Kidney (tissue), 14 donors: Measurements from ENCODE around the gene GALR3. TPM values are rescaled to one million over a fixed set of nuclear protein-coding genes. Genes with fewer than 3 reads are reported as not detected.

Experiments used
- DNase-seq, 5 donors: peaks; one replicate each; pipeline ENCODE4 v3.0.0-alpha.2; 2013 to 2020
- FAIRE-seq: peaks from 2 replicates; lab custom pipeline; 2012; peaks lifted over from hg19 to GRCh38; lab: Jason Lieb, UNC
- H3K27ac ChIP-seq, 2 donors: one replicate each; pipeline ENCODE4 v1.7.0; 2013; ENCODE audit warnings: low read depth in 2 of 2, low read length in 2 of 2, inconsistent platforms in 1 of 2
- H3K27me3 ChIP-seq: one replicate; pipeline ENCODE4 v1.7.1; 2013; ENCODE audit warnings: low read length, inconsistent platforms; ENCODE audit not compliant: control insufficient read depth, insufficient read depth
- H3K36me3 ChIP-seq, 3 donors: one replicate each; pipeline versions ENCODE4 v1.7.0 to v1.7.1; 2013; ENCODE audit warnings: low read length in 3 of 3, control low read depth in 1 of 3, inconsistent platforms in 1 of 3; ENCODE audit not compliant: insufficient read depth in 3 of 3, control insufficient read depth in 2 of 3
- H3K4me1 ChIP-seq, 3 donors: one replicate each; pipeline versions ENCODE4 v1.7.0 to v1.7.1; 2013; ENCODE audit warnings: low read length in 3 of 3, inconsistent platforms in 1 of 3, low read depth in 1 of 3; ENCODE audit not compliant: control insufficient read depth in 2 of 3, insufficient read depth in 2 of 3
- H3K4me3 ChIP-seq, 3 donors: one replicate each; pipeline versions ENCODE4 v1.7.0 to v1.8.1; 2013; ENCODE audit warnings: low read length in 3 of 3, control low read depth in 1 of 3, inconsistent platforms in 1 of 3
- H3K9ac ChIP-seq, 3 donors: one replicate each; pipeline versions ENCODE4 v1.7.0 to v1.7.1; 2013; ENCODE audit warnings: low read length in 3 of 3, control low read depth in 1 of 3, inconsistent platforms in 1 of 3
- H3K9me3 ChIP-seq, 3 donors: one replicate each; pipeline versions ENCODE4 v1.7.0 to v1.7.1; 2013; ENCODE audit warnings: low read length in 3 of 3, control low read depth in 1 of 3, inconsistent platforms in 1 of 3; ENCODE audit not compliant: control insufficient read depth in 2 of 3, insufficient read depth in 1 of 3
- CTCF ChIP-seq: IDR thresholded peaks from 3 replicates; pipeline ENCODE4 v1.5.1; 2012; ENCODE audit warnings: mild to moderate bottlenecking, moderate library complexity, borderline replicate concordance; ENCODE audit not compliant: insufficient read depth; ENCODE audit errors: extremely low read depth
- intact Hi-C: fragments of 100-400 bp; cut with DNase I; formaldehyde crosslinking; loops from one replicate; pipeline ENCODE4 v1.11.1; 2022
- polyA plus RNA-seq: library from polyadenylated mRNA; stranded (reverse); fragments of 350-450 nt; fragmentation: Illumina TruSeq; extraction: RNeasy Lipid Tissue Mini Kit (QIAGEN cat#74804); gene quantifications from one replicate; pipeline ENCODE4 v1.2.3, GENCODE V29; 2014; ENCODE audit warnings: low read depth, low replicate concordance; ENCODE audit not compliant: insufficient read depth
- total RNA-seq: library from RNA; stranded (reverse); fragmentation: NEBNext Ultra II Directional; extraction: Animal tissue kit (Norgen Biotek cat#: 25700); gene quantifications from one replicate; pipeline ENCODE4 v1.2.1, GENCODE V29; 2021
- donor health status: control.
- donor health status: control.
- donor health status: control.
- donor health status: control.
- donor health status: control.
- donor health status: DM: yes; HTN: yes; CAD: no.
- donor health status: Normal renal cell carcinoma (clear cell type).

The GALR3 gene
- total and polyA plus RNA-seq, 2 donors from 2014 or later: not detected

GRCh38 chr22:37831472-37831871, 8.3 kb downstream of the GALR3 start:
- H3K4me1 ChIP-seq: no peaks in the 10 kb centered on the region
- intact Hi-C loops: no loop called here
- H3K9ac ChIP-seq: no peak overlapping the region
- DNase-seq (no peak), FAIRE-seq (no peak)
- H3K27ac ChIP-seq: no peak overlapping the region
- peaks cover 7 to 39% (median 34%) of the 10 kb centered on the region in 3 donors for H3K36me3 ChIP-seq
- no peak for TF ChIP-seq CTCF
- H3K4me3 ChIP-seq: no peak overlapping the region
- no peaks in the 10 kb centered on the region for H3K9me3 ChIP-seq
- H3K27me3 ChIP-seq: no peaks in the 10 kb centered on the region

- no peak for FAIRE-seq
- intact Hi-C loops: no loop called here
- H3K9me3 ChIP-seq: no peaks in the 10 kb centered on the region
These were observed 9.1 kb downstream of the GALR3 start for GRCh38 chr22:37832022-37832857.

GRCh38 chr22:37842015-37842793, 19.0 kb downstream of the GALR3 start:
- intact Hi-C loops: no loop called here
- TF ChIP-seq CTCF: no peak
- peaks cover 3 to 18% (median 14%) of the 10 kb centered on the region in 3 donors for H3K36me3 ChIP-seq
- H3K4me1 ChIP-seq: peaks cover 0 to 9% (median 0%) of the 10 kb centered on the region in 3 donors
- peak overlapping the region in 2 of 3 donors; percentile 15 to 20 for H3K4me3 ChIP-seq
- H3K27ac ChIP-seq: no peak overlapping the region
- H3K9me3 ChIP-seq: no peaks in the 10 kb centered on the region
- H3K27me3 ChIP-seq: no peaks in the 10 kb centered on the region
- DNase-seq: peak in 2 of 5 donors; percentile 20 to 26
- H3K9ac ChIP-seq: no peak overlapping the region
- FAIRE-seq: no peak

More at GRCh38 chr22:37832022-37832857, 9.1 kb downstream of the GALR3 start:
- Histone ChIP-seq H3K36me3 (peaks cover 7 to 42% (median 36%) of the 10 kb centered on the region in 3 donors), H3K4me3 (no peak overlapping the region), H3K9ac (no peak overlapping the region), H3K27me3 (no peaks in the 10 kb centered on the region), H3K27ac (no peak overlapping the region), H3K4me1 (no peaks in the 10 kb centered on the region)
- no peak for TF ChIP-seq CTCF
- DNase-seq: no peak
